Calu3 (cell line): ENCODE results near the gene IFT20. TPM values are rescaled to one million over a fixed set of nuclear protein-coding genes. Genes with fewer than 3 reads are reported as not detected.

Experiments
- Bru-seq: library from RNA; stranded (reverse); fragments of 400-500 nt; gene quantifications from one replicate; lab custom pipeline; 2021; lab: Mats Ljungman, UMichigan
- BruChase-seq, 2 experiments: library from RNA; stranded (reverse); fragments of 400-500 nt; gene quantifications; one replicate each; lab custom pipeline; 2021; lab: Mats Ljungman, UMichigan
- BruUV-seq: library from RNA; stranded (reverse); fragments of 400-500 nt; replicated peaks from 2 replicates; lab custom pipeline; 2021; lab: Mats Ljungman, UMichigan
- CTCF ChIA-PET: fragments of 300-600 bp; sonication (Branson Sonifier 250); formaldehyde crosslinking; loops from one replicate; lab custom pipeline; 2022; ENCODE audit warnings: antibody characterized with exemption; lab: Charles Lee
- DNase-seq: peaks from one replicate; pipeline ENCODE4 v3.0.0; 2022
- H3K27ac Mint-ChIP-seq: one replicate; pipeline ENCODE4 v1.8.0; 2022; ENCODE audit warnings: mixed read lengths; ENCODE audit not compliant: unreplicated experiment
- H3K27me3 Mint-ChIP-seq: one replicate; pipeline ENCODE4 v1.8.0; 2022; ENCODE audit warnings: mixed read lengths; ENCODE audit not compliant: unreplicated experiment
- H3K36me3 Mint-ChIP-seq: one replicate; pipeline ENCODE4 v1.8.0; 2022; ENCODE audit warnings: mild to moderate bottlenecking, moderate library complexity, mixed read lengths; ENCODE audit not compliant: insufficient read depth, unreplicated experiment
- H3K4me1 Mint-ChIP-seq: one replicate; pipeline ENCODE4 v1.8.0; 2022; ENCODE audit warnings: mild to moderate bottlenecking, low read depth, mixed read lengths; ENCODE audit not compliant: unreplicated experiment
- H3K4me3 Mint-ChIP-seq: one replicate; pipeline ENCODE4 v1.8.0; 2022; ENCODE audit warnings: mild to moderate bottlenecking, low read depth, moderate library complexity, mixed read lengths; ENCODE audit not compliant: unreplicated experiment
- H3K9me3 Mint-ChIP-seq: one replicate; pipeline ENCODE4 v1.8.0; 2022; ENCODE audit warnings: low read depth, mixed read lengths; ENCODE audit not compliant: unreplicated experiment
- CTCF ChIP-seq: fragments of 200-600 bp; IDR thresholded peaks from one replicate; pipeline ENCODE4 v1.8.0; 2022; ENCODE audit warnings: antibody characterized with exemption; ENCODE audit not compliant: unreplicated experiment
- intact Hi-C: fragments of 100-400 bp; cut with micrococcal nuclease; formaldehyde crosslinking; loops from one replicate; pipeline ENCODE4 v1.10.0; 2022; ENCODE audit not compliant: unreplicated experiment
- long read RNA-seq: library from polyadenylated mRNA; stranded (forward); transcript quantifications from one replicate; pipeline ENCODE4 v2.0.0, GENCODE V29; 2022
- total RNA-seq: library from RNA; stranded (reverse); gene quantifications from 2 replicates; pipeline ENCODE4 v1.2.3, GENCODE V29; 2022

IFT20 gene
- total RNA-seq (31.9 and 32.1 TPM in 2 replicates), Bru-seq, nascent RNA (percentile 61 among the genes with signal in this experiment), BruChase-seq, experiment 1, labeled RNA remaining after a 6-hour chase (percentile 69 among the genes with signal in this experiment), BruChase-seq, experiment 2, labeled RNA remaining after a 2-hour chase (percentile 61 among the genes with signal in this experiment)
- long read RNA-seq, transcript IFT20-214 (6 exons, 1,071 nt): minor isoform, 13 of 40 reads
- long read RNA-seq, transcript IFT20-203 (5 exons, 825 nt): major isoform, 19 of 40 reads
- long read RNA-seq, partial matches to known transcripts: 2 of 40 reads
- long read RNA-seq, other reads (novel, unspliced or antisense): 2 of 40 reads

GRCh38 chr17:28335201-28335958, at the start of gene IFT20, which contains the start of gene TNFAIP1:
Gene IFT20, minus strand, starts transcription at chr17:28335472. Its CDS starts 3,487 bp downstream, at chr17:28331985.
Gene TNFAIP1, plus strand, starts transcription at chr17:28335761. Its CDS starts 3,761 bp downstream, at chr17:28339522.
- BruUV-seq: no TSS peak
- Mint-ChIP-seq H3K27me3 (no peaks in the 10 kb centered on the region), H3K27ac (peak within 1 kb of the TSS; percentile 89), H3K4me3 (peak within 1 kb of the TSS; percentile 93), H3K4me1 (peaks cover 40% of the 10 kb centered on the region), H3K36me3 (peaks cover 55% of the 10 kb centered on the region), H3K9me3 (no peaks in the 10 kb centered on the region)
- peak; percentile 98 for DNase-seq
- CTCF ChIA-PET: interaction anchor here (0.6 to 1.9 kb wide), 13 partner anchors 10 to 1010 kb away, joined by 3 to 10 read pairs (median 5); partner anchors contain the start of genes LYRM9, POLDIP2 and TMEM97
- intact Hi-C loops: no loop called here
- no peak for TF ChIP-seq CTCF

- H3K4me3 Mint-ChIP-seq: peak overlapping the region; percentile 84
- H3K4me1 Mint-ChIP-seq: peaks cover 20% of the 10 kb centered on the region
- no TSS peak for BruUV-seq
- DNase-seq: peak; percentile 61
- H3K36me3 Mint-ChIP-seq: peaks cover 16% of the 10 kb centered on the region
- H3K9me3 Mint-ChIP-seq: no peaks in the 10 kb centered on the region
- intact Hi-C loops: no loop called here
- no peak overlapping the region for H3K27ac Mint-ChIP-seq
- CTCF ChIA-PET: interaction anchor here (0.6 to 1.3 kb wide), 2 partner anchors 32 to 84 kb away, joined by 3 read pairs; no protein-coding TSS in a partner anchor
- H3K27me3 Mint-ChIP-seq: peaks cover 44% of the 10 kb centered on the region
- TF ChIP-seq CTCF: no peak
Measured at GRCh38 chr17:28385037-28385400, 49.7 kb upstream of the IFT20 start.

- CTCF ChIA-PET: interaction anchor here (0.6 to 1.3 kb wide), 2 partner anchors 32 to 83 kb away, joined by 3 read pairs; no protein-coding TSS in a partner anchor
- Mint-ChIP-seq H3K4me1 (peaks cover 23% of the 10 kb centered on the region), H3K4me3 (peak overlapping the region; percentile 84), H3K27ac (no peak overlapping the region), H3K36me3 (peaks cover 16% of the 10 kb centered on the region), H3K9me3 (no peaks in the 10 kb centered on the region), H3K27me3 (peaks cover 49% of the 10 kb centered on the region)
- intact Hi-C loops: no loop called here
- no TSS peak for BruUV-seq
- peak; percentile 61 for DNase-seq
- no peak for TF ChIP-seq CTCF
Measured at GRCh38 chr17:28384281-28385036, 49.2 kb upstream of the IFT20 start.
